ENCODE data around the gene AKAP12. TPM values are rescaled to one million over a fixed set of nuclear protein-coding genes. Genes with fewer than 3 reads are reported as not detected.
A peak's percentile ranks its signal among the peaks of the same experiment; 100 is the strongest.

Gene AKAP12
- 5.7 and 7.9 TPM in 2 replicates for total RNA-seq (2014; rRNA removed; shearing (Covaris generic); ENCODE audit: low replicate concordance)

DNA sequence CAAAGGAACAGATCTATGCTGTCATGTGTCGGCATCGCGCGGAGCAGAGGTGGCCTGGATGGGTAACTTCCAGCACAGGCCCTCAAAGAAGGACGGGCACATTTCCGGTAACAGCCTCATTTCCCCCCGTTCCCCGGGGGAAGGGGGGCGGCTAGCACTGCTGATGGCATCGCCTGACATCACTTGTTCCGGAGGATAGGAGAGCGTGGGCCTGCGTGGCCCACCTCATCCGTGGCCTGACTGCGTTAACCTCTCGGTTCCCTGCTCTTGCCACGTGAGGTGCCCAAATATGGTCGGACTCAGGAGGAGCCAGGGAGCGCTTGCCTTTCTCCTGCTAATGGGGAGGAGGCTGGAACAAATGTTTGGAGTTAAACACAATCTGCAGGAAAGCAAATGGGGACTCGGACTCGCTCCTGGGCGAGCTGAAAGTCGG, at the start of gene AKAP12:
AKAP12 (plus strand) TSS at position 365 of the 433 bp plus-strand sequence. CDS start 596 bp downstream, outside the sequence.
- no peak for DNase-seq
- H3K9me3 ChIP-seq = no peaks in the 10 kb centered on the region
- H3K36me3 ChIP-seq = no peaks in the 10 kb centered on the region
- peak within 1 kb of the TSS; percentile 55 for H3K4me3 ChIP-seq
- peaks cover 7% of the 10 kb centered on the region for H3K27me3 ChIP-seq

GRCh38 chr6:151191527-151191926, 48.2 kb upstream of the AKAP12 start:
- Histone ChIP-seq H3K4me3 (no peak overlapping the region), H3K9me3 (no peaks in the 10 kb centered on the region), H3K36me3 (no peaks in the 10 kb centered on the region), H3K27me3 (no peaks in the 10 kb centered on the region)
- no peak for DNase-seq

DNA sequence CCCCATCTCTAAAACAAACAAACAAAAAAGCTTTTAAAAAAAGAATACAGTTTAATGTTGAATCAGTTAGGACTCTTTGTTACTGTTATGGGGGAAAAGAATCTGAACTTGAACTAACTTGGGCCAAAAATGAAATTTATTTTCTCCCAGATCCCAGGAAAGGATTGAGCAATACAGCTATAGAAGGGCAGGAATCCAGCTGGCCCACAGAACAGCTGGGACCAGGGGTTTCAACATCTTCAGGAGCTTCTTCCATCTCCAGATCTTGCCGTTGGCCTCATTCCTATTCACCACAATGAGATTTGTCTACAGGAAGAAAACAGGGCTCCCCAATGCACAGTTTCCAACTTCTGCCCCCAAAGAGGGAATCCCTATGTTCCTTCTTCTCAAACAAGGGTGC, 43.2 kb upstream of the AKAP12 start:
- DNase-seq = peak; percentile 18
- Histone ChIP-seq H3K9me3 (no peaks in the 10 kb centered on the region), H3K36me3 (no peaks in the 10 kb centered on the region), H3K27me3 (no peaks in the 10 kb centered on the region), H3K4me3 (no peak overlapping the region)

DNA sequence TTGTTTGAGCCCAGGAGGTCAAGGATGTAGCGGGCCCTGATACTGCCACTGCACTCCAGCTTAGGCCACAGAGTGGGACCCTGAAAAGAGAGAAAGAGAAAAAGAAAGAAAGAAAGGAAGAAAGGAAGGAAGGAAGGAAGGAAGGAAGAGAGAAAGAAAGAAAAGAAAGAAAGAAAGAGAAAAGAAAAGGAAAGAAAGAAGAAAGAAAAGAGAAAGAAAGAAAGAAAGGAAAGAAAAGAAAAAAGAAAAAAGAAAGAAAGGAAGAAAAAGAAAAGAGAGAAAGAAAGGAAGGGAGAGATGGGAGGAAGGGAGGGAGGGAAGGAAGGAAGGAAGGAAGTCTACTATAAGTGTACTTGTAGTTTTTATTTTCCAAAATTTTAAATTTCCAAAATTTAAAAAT, 42.2 kb upstream of the AKAP12 start:
- H3K4me3 ChIP-seq = no peak overlapping the region

DNA sequence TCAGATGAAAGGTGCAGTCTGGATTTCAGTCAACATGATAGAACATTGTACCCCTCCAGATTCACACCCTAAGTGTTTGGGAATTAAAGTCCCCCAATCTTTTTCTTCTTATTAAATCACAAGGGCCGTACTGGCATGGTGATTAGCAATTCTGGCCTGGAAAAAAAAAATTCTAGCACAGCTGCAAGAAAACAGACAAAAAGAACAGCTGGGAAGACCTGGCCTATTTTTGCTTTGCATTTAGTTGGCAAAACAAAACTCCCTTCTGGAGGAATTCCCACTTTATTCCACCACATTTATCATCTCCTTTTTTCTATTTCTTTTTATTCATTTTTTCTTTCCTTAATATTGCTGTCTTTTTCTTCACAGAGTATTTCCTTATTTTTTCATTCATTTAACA, 39.8 kb upstream of the AKAP12 start:
- H3K9me3 ChIP-seq = no peaks in the 10 kb centered on the region
- H3K27me3 ChIP-seq = no peaks in the 10 kb centered on the region
- no peak for DNase-seq
- H3K4me3 ChIP-seq = no peak overlapping the region
- no peaks in the 10 kb centered on the region for H3K36me3 ChIP-seq

More for the DNA sequence above, 42.2 kb upstream of the AKAP12 start:
- no peaks in the 10 kb centered on the region for H3K36me3 ChIP-seq
- H3K27me3 ChIP-seq = no peaks in the 10 kb centered on the region
- DNase-seq = no peak
- no peaks in the 10 kb centered on the region for H3K9me3 ChIP-seq

DNA sequence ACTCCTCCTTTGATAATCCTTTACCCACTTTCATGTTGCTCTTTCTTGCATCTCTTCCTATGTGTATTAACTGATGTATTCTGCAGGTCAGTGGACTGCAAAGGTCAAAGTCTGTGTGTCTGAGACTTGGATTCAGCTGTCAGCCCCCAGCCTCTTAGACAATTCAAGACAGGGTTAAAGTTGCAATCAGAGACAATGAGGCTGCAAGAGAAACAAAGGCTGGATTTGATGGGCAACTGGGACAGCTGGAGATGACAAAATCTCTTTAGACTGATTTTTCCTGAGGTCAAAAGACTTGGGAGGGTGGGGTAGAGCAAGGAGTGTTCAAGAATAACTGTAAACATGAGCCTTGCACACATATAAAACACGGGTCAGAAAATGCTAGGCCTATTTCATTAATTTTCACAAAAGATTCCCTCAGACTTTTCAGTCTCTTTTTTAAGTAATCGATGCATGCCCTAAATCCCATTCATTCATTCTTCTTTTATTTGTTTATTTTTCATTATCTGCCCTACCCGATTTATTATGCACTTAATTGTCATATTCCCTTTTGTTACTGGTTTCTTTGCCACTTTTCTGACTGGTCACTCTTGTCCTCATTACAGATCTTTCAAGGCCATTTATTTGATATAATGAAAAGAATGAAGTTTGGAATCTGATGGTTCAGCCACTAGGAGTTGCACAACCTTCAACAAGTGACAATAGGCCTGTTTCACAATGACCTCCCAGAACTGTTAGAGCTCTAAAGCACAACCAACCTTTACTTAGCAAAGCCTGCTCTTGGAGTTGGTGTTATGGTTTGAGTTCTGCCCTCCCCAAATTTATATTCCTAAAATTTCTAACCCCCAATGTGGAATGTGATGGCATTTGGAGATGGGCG, 33.8 kb upstream of the AKAP12 start:
- DNase-seq = no peak
- H3K4me3 ChIP-seq = no peak overlapping the region
- H3K9me3 ChIP-seq = 0 out of 2 replicates have a peak, but pooled peaks cover under 1% of the 10 kb centered on the region
- H3K36me3 ChIP-seq = no peaks in the 10 kb centered on the region
- no peaks in the 10 kb centered on the region for H3K27me3 ChIP-seq

DNA sequence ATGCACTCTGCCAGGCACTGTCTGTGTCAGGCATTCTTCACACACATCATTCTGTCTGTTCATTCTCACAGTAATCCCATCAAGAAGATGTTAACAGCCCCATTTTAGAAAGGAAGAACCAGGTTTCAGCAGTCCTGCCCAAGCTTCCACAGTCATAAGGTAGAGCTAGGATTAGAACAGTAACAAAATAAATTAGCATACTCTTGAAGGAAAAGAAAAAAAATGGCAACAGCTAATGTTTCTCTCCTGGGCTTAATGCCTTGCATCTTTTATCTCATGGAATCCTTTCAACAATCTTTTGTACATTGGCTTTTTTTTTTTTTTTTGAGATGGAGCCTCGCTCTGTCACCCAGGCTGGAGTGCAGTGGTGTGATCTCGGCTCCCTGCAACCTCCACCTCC, 32.1 kb upstream of the AKAP12 start:
- Histone ChIP-seq H3K27me3 (no peaks in the 10 kb centered on the region), H3K9me3 (peaks cover 4% of the 10 kb centered on the region; the same call in 1 of the 2 replicates), H3K4me3 (no peak overlapping the region), H3K36me3 (no peaks in the 10 kb centered on the region)
- no peak for DNase-seq

DNA sequence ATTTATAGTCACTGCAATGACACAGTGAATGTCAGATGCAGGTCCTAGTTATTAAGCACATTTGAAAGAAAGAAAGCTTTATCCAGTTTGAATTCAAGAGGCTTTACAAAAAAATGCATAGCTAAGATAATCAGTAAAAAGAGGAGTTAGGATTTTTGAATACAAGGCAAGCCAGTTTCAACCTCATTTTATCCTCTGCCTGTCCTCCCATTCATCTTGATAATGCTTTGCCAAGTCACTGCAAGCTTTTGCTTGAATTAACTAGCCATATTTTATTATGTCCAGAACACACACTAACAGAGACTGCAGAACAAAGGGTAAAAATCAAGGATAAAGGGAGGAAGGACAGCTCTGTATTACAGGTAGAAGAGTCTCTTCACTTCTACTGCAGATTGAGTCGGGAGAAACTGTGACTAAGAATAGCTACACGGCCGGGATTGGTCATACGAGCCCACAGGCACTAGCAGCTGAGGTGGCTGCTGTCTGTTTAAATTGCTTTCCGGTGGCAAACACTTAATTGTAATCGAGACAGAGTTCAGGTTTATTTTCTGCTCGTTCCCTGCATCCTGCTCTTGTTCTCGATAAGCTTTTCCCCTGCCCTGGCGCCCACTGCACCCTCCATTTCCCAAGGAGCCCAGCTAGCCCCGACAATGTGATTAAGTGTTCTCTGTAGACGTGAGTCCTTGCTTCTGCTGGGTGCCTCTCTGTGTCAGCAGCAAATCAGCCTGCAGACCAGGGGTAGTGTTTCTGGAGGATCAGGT, 30.5 kb upstream of the AKAP12 start:
- H3K4me3 ChIP-seq = no peak overlapping the region
- no peaks in the 10 kb centered on the region for H3K36me3 ChIP-seq
- H3K9me3 ChIP-seq = peaks cover 4% of the 10 kb centered on the region; the same call in 1 of the 2 replicates
- no peak for DNase-seq
- H3K27me3 ChIP-seq = no peaks in the 10 kb centered on the region

GRCh38 chr6:151211075-151211474, 28.7 kb upstream of the AKAP12 start:
- Histone ChIP-seq H3K36me3 (no peaks in the 10 kb centered on the region), H3K27me3 (no peaks in the 10 kb centered on the region), H3K4me3 (no peak overlapping the region), H3K9me3 (peaks cover 4% of the 10 kb centered on the region; the same call in 1 of the 2 replicates)
- DNase-seq = no peak

GRCh38 chr6:151213352-151213751, 26.4 kb upstream of the AKAP12 start:
- H3K4me3 ChIP-seq = no peak overlapping the region
- H3K27me3 ChIP-seq = no peaks in the 10 kb centered on the region
- no peak for DNase-seq
- H3K9me3 ChIP-seq = peaks cover 4% of the 10 kb centered on the region; the same call in 1 of the 2 replicates
- no peaks in the 10 kb centered on the region for H3K36me3 ChIP-seq

- no peaks in the 10 kb centered on the region for H3K36me3 ChIP-seq
- H3K4me3 ChIP-seq = no peak overlapping the region
- no peaks in the 10 kb centered on the region for H3K27me3 ChIP-seq
- DNase-seq = no peak
- H3K9me3 ChIP-seq = peaks cover 4% of the 10 kb centered on the region; the same call in 1 of the 2 replicates
These were observed 23.8 kb upstream of the AKAP12 start for GRCh38 chr6:151215999-151216398.

- Histone ChIP-seq H3K27me3 (no peaks in the 10 kb centered on the region), H3K36me3 (no peaks in the 10 kb centered on the region), H3K4me3 (no peak overlapping the region), H3K9me3 (no peaks in the 10 kb centered on the region)
- no peak for DNase-seq
These were observed 23.0 kb upstream of the AKAP12 start for GRCh38 chr6:151216804-151217203.

- Histone ChIP-seq H3K36me3 (no peaks in the 10 kb centered on the region), H3K4me3 (no peak overlapping the region), H3K27me3 (no peaks in the 10 kb centered on the region), H3K9me3 (no peaks in the 10 kb centered on the region)
- no peak for DNase-seq
These were observed 20.6 kb upstream of the AKAP12 start for GRCh38 chr6:151219192-151219591.

DNA sequence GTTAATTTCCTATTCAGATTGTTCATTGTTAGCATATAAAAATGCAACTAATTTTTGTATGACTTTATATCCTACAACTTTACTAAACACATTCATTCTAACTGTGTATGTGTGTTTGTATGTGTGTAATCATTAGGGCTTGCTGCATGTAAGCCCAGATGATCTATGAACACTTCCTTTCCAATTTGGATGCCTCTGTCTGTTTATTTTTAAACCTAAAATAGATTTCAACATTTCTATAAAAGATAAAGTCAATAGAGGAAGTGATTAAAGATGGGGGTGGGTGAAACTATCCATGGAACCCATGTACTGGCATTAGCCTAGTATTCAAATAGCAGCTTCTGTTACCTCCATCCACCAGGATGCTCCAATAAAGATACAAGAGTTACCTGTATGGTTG, 15.7 kb upstream of the AKAP12 start:
- Histone ChIP-seq H3K27me3 (no peaks in the 10 kb centered on the region), H3K36me3 (no peaks in the 10 kb centered on the region), H3K4me3 (no peak overlapping the region), H3K9me3 (no peaks in the 10 kb centered on the region)
- DNase-seq = no peak

- no peak overlapping the region for H3K4me3 ChIP-seq
- no peaks in the 10 kb centered on the region for H3K27me3 ChIP-seq
- no peak for DNase-seq
- H3K36me3 ChIP-seq = no peaks in the 10 kb centered on the region
- H3K9me3 ChIP-seq = no peaks in the 10 kb centered on the region
These were observed 13.8 kb upstream of the AKAP12 start for GRCh38 chr6:151225919-151226318.

- Histone ChIP-seq H3K4me3 (no peak overlapping the region), H3K36me3 (no peaks in the 10 kb centered on the region), H3K9me3 (no peaks in the 10 kb centered on the region), H3K27me3 (no peaks in the 10 kb centered on the region)
- no peak for DNase-seq
These were observed 10.9 kb upstream of the AKAP12 start for GRCh38 chr6:151228788-151229400.
